Stimulated activated naive CD8-positive, alpha-beta T cell treated with anti-CD3 and anti-CD28 coated beads, Interleukin-15, Interleukin-2, amounts not matched to agents 100 ng/mL and 50 ng/mL, for 24 hours (primary cell): Measurements from ENCODE around the gene MAMLD1.
A peak's percentile ranks its signal among the peaks of the same experiment; 100 is the strongest.

Source experiments
- H3K27ac Mint-ChIP-seq: one replicate; pipeline ENCODE4 v1.8.0; 2021; ENCODE audit warnings: mild to moderate bottlenecking, mixed read lengths
- H3K27me3 Mint-ChIP-seq: one replicate; pipeline ENCODE4 v1.8.0; 2021; ENCODE audit warnings: mixed read lengths
- H3K36me3 Mint-ChIP-seq: one replicate; pipeline ENCODE4 v1.8.0; 2021; ENCODE audit warnings: low read depth, mixed read lengths
- H3K4me1 Mint-ChIP-seq: one replicate; pipeline ENCODE4 v1.8.0; 2021; ENCODE audit warnings: low read depth, mixed read lengths
- H3K4me3 Mint-ChIP-seq: one replicate; pipeline ENCODE4 v1.8.0; 2021; ENCODE audit warnings: mild to moderate bottlenecking, mixed read lengths
- H3K9me3 Mint-ChIP-seq: one replicate; pipeline ENCODE4 v1.8.0; 2021; ENCODE audit warnings: mixed read lengths

Gene MAMLD1

DNA sequence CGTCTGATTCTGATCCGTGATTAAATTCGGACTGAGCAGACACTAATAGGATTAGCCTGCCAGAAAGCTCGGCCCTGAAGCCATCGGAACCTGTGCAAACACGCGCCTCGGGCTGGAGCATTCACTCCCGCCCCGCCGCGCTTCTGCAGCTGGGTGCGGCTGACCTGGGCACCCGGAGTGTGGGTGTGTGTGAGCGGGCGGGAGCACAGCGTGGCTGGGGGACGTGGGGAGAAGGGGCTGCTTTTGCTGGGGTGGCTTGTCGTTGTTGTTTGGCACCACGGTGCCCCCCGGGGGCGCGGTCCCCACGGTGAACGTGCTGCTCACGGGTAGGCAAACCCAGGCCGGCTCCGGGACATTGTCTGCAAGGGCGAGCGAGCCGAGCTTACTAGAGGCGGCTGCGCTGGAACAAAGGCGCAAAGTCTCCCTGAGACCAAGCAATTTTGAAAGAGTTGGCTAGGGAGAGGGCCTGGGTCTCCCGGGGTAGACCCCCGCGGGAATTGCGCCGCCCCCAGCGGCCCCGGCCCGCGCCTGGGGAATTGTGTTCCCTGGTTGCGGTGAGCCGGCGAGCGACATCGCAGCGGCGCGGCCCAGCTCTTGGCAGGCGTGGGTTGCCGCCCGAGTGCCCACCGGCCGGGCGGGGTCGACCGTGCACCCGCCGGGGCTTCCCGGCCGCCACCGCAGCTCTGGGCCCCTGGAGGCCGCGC, 1.4 kb downstream of the MAMLD1 start:
- Mint-ChIP-seq H3K27ac (no peak overlapping the region), H3K36me3 (no peaks in the 10 kb centered on the region), H3K27me3 (peaks cover 17% of the 10 kb centered on the region), H3K9me3 (no peaks in the 10 kb centered on the region), H3K4me3 (peak overlapping the region; percentile 58), H3K4me1 (peaks cover 27% of the 10 kb centered on the region)

DNA sequence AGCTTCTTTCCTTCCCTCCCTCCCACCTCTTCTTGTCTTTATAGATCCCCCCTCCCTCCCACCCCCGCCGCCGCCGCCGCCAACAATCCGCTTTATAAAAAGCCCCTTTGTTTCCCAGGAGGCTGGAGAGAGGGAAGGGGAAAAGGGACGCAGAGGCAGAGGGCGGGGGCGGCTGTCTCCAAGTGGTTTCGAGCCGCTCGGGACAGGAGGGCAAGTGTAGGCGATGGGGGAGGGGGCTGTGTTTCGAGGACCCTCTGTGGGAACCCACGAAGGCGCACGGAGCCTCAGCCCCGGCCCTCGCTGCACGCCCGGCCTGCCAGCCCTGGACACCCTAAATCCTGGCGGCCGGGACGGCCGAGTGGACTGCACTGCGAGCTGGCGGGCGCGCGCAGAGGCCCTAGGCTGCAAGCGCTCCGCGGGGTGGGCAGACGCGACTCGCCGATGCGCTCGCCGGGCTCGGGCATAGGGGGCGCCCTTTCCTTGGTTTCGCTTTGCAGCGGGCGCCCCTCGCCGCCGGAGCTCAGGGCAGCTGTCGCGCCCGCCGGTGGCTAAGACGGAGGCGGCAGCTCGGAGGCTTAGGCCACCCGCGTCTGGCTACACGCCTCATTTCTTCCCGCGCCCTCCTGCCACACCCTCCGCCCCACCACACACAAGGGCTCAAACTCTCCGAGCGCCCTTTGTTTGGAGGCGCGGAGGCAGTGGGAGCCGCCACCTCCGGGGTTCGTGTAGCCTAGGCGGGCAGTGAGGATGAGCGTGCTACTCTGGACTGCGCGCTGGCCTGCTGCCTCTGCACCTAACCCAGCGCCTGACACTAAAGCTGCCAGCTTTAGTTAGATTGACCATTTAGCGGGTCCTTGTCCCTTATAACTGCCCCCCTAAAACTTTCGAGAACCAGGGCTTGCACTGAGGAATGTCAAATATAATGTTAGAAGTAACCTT, 2.2 kb downstream of the MAMLD1 start:
- H3K4me1 Mint-ChIP-seq: peaks cover 27% of the 10 kb centered on the region
- peak overlapping the region; percentile 21 for H3K27ac Mint-ChIP-seq
- H3K4me3 Mint-ChIP-seq: peak overlapping the region; percentile 77
- no peaks in the 10 kb centered on the region for H3K36me3 Mint-ChIP-seq
- H3K9me3 Mint-ChIP-seq: no peaks in the 10 kb centered on the region
- H3K27me3 Mint-ChIP-seq: peaks cover 12% of the 10 kb centered on the region

DNA sequence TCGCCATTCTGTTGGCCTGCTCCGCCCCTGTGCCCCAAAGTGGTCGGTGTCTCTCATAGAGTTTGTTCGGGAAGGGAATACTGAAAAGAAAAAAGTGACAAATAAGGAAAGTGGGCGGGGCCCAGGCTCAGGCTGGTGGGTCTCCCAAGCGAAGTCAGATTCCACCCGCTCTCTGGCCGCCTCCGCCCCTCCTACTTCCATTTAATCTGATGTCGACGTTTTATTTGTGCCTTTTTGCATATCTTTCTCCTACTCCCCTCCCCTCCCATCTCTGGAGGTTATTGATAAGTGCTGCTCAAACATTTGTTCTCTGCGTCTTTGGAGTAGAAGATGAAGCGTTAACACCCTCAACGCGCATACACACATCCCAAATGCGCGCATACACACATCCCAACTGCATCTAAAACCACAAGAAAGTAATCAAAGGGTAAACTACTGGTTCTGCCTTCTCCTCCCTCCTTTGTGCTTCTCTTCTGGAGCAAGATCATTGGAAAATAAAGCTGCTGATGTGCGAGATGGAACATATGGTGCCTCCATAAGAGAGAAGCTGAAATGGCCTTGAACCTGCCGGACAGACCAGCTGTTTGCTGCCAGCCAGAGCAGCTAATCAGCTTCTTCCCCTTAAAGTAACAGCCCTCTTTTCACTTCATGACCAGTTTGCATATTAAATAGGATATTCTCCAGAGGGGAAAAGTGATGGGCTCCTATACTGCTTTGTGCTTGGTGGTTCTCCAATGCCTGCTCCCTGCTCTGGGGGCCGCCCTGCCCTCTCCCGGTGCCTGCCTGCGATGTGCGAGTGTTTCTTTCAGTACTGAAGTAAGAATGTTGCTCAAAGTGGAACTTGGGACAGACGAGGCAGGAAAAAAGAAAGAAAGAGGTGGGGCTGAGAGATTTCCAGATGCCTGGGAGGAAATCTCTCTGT, 3.1 kb downstream of the MAMLD1 start:
- Mint-ChIP-seq H3K4me3 (peak overlapping the region; percentile 77), H3K27ac (peak overlapping the region; percentile 75), H3K4me1 (peaks cover 26% of the 10 kb centered on the region), H3K36me3 (no peaks in the 10 kb centered on the region), H3K9me3 (no peaks in the 10 kb centered on the region), H3K27me3 (peaks cover 7% of the 10 kb centered on the region)

DNA sequence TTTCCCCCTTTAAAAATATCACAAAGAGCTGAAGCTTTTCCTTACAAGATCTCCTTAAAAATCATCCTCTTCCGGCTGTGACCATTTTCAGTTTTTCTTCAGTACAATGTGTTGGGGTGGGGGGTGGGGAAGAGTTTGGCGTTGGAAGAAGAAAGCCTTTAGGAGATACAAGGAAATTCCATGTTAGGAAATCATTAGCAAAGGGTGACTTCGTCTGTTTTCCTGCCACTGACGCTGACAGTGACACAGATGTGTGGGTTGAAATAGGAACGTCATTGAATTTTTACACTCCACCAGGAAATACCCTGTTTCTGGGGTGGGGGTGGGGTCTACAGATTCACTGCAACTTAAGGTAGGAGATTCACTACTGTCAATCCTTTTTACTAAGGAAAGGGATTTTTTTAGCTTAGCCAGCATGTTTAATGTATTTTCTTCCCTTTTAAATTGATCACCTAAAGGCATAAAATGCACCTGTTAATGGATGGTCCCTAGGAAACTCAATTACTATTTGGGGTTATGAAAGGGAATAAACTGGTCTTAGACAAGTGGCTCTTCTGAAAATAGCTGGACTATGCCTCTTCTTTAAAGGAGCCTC, 3.9 kb downstream of the MAMLD1 start:
- no peaks in the 10 kb centered on the region for H3K36me3 Mint-ChIP-seq
- peaks cover 7% of the 10 kb centered on the region for H3K27me3 Mint-ChIP-seq
- no peaks in the 10 kb centered on the region for H3K9me3 Mint-ChIP-seq
- peaks cover 20% of the 10 kb centered on the region for H3K4me1 Mint-ChIP-seq
- H3K27ac Mint-ChIP-seq: peak overlapping the region; percentile 75
- H3K4me3 Mint-ChIP-seq: peak overlapping the region; percentile 77

DNA sequence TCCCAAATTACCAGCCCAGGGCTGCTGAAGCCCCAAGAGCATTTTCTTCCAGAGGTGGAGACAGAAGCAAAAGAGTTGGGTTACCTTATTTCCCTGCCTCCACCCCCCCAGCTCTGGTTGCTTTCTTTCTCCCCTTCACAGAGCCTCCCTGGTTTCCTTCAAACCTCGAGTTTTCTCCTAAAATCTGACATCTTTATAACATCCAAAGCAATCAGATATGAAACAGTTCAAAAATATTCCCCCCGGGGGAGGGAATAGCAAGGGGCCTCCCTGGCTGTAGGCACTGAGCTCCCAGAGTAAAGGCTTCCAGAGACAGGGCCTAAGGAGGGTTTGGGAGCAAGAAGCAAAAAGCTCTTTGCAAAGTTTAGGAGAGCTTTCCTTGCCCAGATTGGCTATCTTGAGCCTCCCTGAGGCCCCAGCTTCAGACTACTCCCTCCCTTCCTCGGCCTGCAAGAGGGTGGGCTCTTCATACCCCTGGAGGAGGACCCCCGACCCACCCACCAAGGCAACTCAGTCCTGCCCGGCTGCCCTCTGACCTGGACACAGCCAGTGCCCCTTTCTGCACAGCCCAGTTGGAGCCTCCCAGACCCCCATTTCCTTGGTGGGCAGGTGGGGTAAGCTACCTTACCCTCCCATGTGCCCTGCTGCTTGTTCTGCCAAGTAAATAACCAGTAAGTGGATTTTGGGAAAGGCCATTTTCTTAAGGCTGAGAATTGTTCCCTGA, 7.6 kb downstream of the MAMLD1 start:
- H3K27me3 Mint-ChIP-seq: peaks cover 3% of the 10 kb centered on the region
- peaks cover 13% of the 10 kb centered on the region for H3K4me1 Mint-ChIP-seq
- no peak overlapping the region for H3K27ac Mint-ChIP-seq
- no peaks in the 10 kb centered on the region for H3K9me3 Mint-ChIP-seq
- H3K4me3 Mint-ChIP-seq: no peak overlapping the region
- no peaks in the 10 kb centered on the region for H3K36me3 Mint-ChIP-seq

DNA sequence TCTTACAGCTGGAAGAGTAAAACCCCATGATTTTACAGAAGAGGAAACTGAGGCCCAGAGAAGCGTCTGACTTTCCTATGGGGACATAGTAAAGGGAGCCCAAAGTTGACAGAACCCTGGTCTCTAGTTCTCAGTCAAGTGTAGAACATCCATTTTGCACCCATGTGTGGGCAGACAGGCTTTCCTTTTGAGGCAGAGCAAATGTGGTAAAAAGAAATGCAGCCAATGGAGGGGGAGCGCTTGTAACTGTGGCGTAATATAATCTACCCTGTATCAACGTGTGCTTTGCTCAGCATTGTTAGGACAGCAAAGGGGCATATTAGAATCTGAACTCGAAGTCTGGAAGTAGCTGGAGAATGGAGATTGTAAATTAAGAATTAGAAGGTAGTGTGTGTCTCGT, 8.8 kb downstream of the MAMLD1 start:
- no peaks in the 10 kb centered on the region for H3K36me3 Mint-ChIP-seq
- no peak overlapping the region for H3K27ac Mint-ChIP-seq
- no peaks in the 10 kb centered on the region for H3K9me3 Mint-ChIP-seq
- no peak overlapping the region for H3K4me3 Mint-ChIP-seq
- H3K4me1 Mint-ChIP-seq: peaks cover 2% of the 10 kb centered on the region
- H3K27me3 Mint-ChIP-seq: peaks cover 3% of the 10 kb centered on the region

DNA sequence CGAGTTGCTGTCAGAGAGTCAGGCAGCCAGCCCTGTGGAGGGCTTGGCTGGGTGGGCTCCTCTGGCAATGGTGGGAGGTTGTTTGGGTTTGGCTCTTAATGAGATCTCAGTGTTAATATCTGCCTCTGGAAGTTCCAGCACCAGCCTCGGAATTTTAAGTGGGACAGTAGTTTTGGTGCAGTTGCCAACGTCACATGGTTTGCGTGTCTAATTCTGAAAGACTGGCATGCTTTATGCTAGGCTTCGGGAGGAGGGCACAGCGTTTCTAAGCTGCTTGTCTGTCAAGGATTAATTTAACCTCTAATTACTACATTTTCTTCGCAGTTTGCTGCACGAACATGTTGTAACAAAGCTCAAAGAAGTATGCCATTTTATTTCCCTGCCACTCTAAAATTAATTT, 9.2 kb downstream of the MAMLD1 start:
- Mint-ChIP-seq H3K9me3 (no peaks in the 10 kb centered on the region), H3K4me3 (no peak overlapping the region), H3K27me3 (peaks cover 3% of the 10 kb centered on the region), H3K27ac (no peak overlapping the region), H3K36me3 (no peaks in the 10 kb centered on the region), H3K4me1 (no peaks in the 10 kb centered on the region)

DNA sequence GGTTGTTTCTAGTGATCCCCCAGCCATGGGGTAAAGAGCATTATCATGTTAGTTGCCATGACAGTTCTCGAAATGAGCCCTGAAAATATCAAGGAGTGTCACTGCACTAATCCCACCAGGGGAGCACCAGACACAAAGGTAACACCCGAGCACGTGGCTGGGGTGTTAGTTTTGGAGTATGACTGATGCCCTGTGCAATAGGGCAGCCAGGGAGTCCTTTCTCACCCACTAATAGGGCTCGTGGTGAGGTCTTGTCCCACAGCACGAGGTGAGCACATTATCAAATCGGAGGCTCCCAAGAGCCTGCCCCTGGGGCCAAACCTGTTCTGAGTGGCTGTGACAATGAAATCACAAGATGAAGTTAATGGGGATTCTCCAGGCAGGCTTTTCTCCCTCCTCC, 9.6 kb downstream of the MAMLD1 start:
- H3K27ac Mint-ChIP-seq: no peak overlapping the region
- no peaks in the 10 kb centered on the region for H3K9me3 Mint-ChIP-seq
- no peaks in the 10 kb centered on the region for H3K36me3 Mint-ChIP-seq
- H3K4me3 Mint-ChIP-seq: no peak overlapping the region
- H3K4me1 Mint-ChIP-seq: no peaks in the 10 kb centered on the region
- peaks cover 3% of the 10 kb centered on the region for H3K27me3 Mint-ChIP-seq

DNA sequence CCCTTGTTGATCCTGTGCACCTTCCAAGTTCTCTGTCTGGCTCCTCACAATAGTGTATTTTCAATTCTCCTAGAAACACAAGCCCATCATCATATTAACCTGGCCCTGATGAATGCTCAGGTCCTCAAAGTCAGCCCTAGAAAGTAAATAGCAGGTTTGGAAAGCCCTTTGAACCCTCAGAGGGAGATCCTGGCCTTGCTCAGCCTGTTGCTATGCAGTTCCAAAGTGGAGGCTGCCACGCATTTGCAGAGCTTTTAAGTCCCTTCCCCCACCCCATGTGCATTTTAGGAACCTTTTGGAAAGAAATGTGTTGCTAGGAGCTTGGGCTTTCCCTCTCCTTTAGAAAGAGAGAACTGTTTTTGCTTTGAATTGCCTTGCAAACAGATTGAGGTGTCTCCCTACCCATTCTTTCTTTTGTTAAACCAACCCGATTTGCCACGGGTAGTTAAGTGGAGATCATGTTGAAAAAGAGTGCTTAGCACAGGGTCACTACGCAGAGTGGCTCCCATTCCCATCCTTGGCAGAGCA, 12.2 kb downstream of the MAMLD1 start:
- Mint-ChIP-seq H3K27ac (no peak overlapping the region), H3K4me1 (no peaks in the 10 kb centered on the region), H3K4me3 (no peak overlapping the region), H3K36me3 (no peaks in the 10 kb centered on the region), H3K27me3 (no peaks in the 10 kb centered on the region), H3K9me3 (no peaks in the 10 kb centered on the region)

DNA sequence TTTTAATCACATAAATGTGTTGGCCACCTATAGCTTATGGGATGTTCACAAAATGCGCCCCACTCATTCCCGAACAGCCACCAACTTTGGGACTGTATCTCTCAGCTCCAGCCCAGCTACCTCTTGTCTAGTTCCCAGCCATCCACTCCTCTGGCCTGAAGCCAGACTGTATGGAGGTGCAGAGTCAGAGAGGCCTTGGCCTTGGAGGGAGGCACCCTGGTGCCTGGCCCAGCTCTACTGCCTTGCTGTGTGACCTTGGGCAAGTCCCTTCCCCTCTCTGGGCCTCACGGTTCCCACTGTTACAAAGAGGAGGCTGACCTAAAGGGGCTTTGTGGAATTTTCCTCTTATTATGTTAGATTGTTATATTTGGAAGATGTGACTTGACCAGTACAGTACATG, 13.9 kb downstream of the MAMLD1 start:
- Mint-ChIP-seq H3K36me3 (no peaks in the 10 kb centered on the region), H3K4me3 (no peak overlapping the region), H3K9me3 (no peaks in the 10 kb centered on the region), H3K4me1 (no peaks in the 10 kb centered on the region), H3K27me3 (no peaks in the 10 kb centered on the region), H3K27ac (no peak overlapping the region)

DNA sequence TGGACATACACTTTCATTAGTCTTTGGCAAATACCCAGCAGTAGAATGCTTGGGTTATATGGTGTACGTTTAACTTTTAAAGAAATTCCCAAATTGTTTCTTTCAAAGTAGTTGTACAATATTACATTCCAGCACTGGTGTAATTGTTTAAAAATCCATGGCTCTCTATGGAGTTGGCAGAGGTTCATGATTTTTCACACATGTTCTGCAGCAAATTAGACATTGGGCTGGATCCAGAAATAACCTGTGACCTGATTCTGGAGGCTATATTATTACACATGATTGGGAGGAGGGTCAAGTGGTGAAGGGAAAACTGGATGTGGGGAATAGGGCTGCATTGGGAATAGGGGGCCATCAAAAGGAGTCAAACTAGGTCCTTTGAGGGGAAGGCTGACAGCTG, 41.9 kb downstream of the MAMLD1 start:
- Mint-ChIP-seq H3K27me3 (no peaks in the 10 kb centered on the region), H3K4me1 (peaks cover 10% of the 10 kb centered on the region), H3K4me3 (no peak overlapping the region), H3K9me3 (no peaks in the 10 kb centered on the region), H3K27ac (no peak overlapping the region), H3K36me3 (no peaks in the 10 kb centered on the region)

DNA sequence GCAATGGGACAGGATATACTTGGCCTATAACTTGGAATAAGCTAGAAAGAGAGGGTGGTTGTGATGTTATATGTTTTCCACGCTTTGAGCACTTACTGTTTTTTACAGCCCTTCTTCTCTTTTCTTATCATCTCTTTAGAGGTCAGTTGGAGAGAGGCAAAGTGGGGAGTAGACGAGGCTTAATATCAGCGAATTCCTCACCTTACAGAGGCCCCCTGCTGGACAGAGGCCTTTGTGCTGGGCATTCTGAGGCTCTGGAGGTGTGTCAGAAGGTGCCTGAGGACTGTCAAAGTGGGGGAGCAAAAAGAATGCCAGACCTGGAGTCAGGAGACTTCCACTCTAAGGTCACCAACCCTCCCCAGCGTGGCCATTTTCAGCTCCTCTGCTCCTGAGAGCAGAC, 42.5 kb downstream of the MAMLD1 start:
- H3K27ac Mint-ChIP-seq: no peak overlapping the region
- H3K9me3 Mint-ChIP-seq: no peaks in the 10 kb centered on the region
- H3K27me3 Mint-ChIP-seq: no peaks in the 10 kb centered on the region
- H3K4me3 Mint-ChIP-seq: no peak overlapping the region
- peaks cover 16% of the 10 kb centered on the region for H3K4me1 Mint-ChIP-seq
- H3K36me3 Mint-ChIP-seq: no peaks in the 10 kb centered on the region

DNA sequence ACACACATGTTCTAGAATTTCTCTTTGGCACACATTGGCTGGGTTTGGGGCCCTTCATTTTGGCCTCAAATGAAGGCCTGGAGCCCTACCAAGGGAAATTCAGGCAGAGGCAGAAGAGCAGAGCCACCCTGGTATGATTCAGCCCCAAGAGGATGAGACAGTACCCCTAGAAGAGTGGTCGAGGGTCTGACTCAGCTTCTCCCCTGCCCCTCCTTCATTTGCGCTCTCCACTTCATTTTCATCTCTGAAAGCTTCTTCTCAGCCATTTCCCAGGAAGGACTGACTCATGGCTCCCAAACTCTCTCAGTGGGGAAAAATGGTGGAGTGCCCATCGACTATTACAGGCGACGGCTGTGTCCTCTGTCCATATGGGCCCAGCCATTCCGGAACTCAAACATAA, 43.5 kb downstream of the MAMLD1 start:
- Mint-ChIP-seq H3K36me3 (no peaks in the 10 kb centered on the region), H3K4me1 (peaks cover 20% of the 10 kb centered on the region), H3K27ac (no peak overlapping the region), H3K27me3 (no peaks in the 10 kb centered on the region), H3K9me3 (no peaks in the 10 kb centered on the region), H3K4me3 (no peak overlapping the region)

DNA sequence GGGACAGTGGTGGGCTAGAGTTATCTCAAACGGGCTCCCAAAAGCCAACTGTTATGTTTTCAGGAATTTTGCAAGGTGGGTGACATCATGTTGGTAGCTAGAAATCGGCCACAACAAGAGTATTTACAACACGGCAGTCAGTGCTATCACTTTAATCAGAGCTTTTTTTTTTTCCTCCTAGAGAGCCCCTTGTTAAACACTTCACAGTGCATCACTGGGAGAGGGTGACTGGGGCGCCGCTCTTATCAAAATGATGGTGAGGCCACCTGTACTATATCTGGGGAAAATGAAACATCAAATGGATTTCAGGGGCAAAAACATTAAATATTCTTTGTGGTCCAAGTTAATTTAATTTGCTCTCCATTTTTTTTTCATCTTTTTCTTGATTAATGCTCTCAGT, 44.9 kb downstream of the MAMLD1 start:
- Mint-ChIP-seq H3K4me1 (peaks cover 20% of the 10 kb centered on the region), H3K27ac (no peak overlapping the region), H3K4me3 (no peak overlapping the region), H3K27me3 (no peaks in the 10 kb centered on the region), H3K9me3 (no peaks in the 10 kb centered on the region), H3K36me3 (no peaks in the 10 kb centered on the region)
